GM21390 (cell line): Measurements from ENCODE around the gene TMEM259.

Experiments
- ATAC-seq: cut with Tn5 transposase; IDR thresholded peaks from one replicate; pipeline ENCODE4 v1.9.1; 2021; ENCODE audit not compliant: unreplicated experiment

The TMEM259 gene

DNA sequence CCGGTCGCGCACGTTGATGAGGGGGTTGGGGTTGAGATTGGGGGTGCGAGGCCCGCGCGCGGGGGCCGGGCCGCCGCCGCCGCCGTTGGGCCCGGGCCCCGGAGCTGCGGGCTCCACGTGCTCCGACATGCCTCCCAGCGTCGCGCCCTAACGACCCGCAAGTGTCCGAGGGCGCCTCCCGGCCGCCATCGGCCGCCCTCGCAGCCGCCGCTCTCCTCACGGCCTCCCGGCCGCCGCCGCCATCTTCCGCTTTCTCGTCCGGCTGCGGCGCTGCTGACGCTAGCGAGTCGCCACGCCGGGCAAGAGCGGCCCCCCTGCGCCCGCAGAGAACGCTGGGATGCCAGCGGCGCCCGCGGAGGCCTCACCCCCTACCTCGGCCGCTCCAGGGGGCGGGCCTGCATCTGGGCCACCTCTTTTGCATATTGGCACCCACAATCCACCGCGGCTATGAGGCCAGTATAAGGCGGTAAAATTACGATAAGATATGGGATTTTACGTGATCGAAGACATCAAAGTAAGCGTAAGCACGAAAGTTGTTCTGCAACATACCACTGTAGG is at the start of gene TMEM259:
Gene TMEM259 (minus strand): TSS at position 256 of the 558 bp plus-strand sequence. CDS start 127 bp downstream, at position 129.
- peak; percentile 64 for ATAC-seq

DNA sequence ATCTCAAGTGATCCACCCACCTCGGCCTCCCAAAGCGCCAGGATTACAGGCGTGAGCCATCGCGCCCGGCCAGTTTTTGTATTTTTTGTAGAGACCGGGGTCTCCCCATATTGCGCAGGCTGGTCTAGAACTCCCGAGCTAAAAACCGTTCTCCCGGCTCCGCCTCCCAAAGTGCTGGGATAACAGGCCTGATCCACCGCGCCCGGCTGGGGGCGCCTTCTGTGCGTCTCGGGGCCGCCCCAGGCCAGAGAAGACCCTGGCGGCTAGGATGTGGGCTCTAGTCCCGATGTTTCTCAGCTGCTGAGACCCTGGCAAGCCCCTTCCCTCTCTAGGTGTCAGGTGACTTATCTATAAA is 49.6 kb upstream of the TMEM259 start:
- ATAC-seq, result no peak

DNA sequence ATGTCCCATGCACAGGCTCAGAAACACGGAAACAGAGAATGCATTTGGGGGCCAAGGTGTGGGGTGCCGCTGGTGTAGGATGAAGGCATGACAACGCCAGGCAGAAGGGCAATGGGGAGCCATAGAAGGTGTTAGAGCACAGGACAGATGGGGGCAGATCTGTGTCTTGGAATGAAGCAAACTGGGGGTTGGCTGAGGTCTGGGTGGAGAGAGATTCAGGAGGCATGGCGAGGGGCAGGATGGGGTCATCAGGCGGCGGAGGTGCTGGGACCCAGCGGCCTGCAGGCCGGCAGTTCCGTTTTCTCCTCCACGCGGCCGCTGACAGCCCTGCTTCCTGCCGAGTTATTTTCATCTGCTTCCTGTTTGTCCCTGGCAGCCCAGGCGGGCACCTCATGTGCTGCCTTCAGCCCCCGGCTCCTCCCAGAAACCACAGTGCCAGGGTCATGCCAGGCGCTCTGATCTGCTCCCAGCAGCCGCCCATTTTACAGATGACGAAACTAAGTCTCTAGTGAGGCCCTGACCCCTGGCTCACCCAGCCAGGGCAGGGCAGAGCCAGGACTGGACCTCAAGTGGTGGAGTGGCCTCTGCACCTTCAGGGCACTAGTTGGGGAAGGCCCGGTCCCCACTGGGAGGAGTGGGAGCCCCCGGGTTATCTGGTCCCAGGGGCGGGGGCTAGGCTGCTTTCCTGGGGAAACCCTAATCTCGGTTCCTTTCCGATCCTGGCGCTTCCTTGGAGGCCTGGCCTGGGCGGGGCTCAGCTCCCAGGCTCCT is 48.3 kb upstream of the TMEM259 start:
- ATAC-seq, result no peak

DNA sequence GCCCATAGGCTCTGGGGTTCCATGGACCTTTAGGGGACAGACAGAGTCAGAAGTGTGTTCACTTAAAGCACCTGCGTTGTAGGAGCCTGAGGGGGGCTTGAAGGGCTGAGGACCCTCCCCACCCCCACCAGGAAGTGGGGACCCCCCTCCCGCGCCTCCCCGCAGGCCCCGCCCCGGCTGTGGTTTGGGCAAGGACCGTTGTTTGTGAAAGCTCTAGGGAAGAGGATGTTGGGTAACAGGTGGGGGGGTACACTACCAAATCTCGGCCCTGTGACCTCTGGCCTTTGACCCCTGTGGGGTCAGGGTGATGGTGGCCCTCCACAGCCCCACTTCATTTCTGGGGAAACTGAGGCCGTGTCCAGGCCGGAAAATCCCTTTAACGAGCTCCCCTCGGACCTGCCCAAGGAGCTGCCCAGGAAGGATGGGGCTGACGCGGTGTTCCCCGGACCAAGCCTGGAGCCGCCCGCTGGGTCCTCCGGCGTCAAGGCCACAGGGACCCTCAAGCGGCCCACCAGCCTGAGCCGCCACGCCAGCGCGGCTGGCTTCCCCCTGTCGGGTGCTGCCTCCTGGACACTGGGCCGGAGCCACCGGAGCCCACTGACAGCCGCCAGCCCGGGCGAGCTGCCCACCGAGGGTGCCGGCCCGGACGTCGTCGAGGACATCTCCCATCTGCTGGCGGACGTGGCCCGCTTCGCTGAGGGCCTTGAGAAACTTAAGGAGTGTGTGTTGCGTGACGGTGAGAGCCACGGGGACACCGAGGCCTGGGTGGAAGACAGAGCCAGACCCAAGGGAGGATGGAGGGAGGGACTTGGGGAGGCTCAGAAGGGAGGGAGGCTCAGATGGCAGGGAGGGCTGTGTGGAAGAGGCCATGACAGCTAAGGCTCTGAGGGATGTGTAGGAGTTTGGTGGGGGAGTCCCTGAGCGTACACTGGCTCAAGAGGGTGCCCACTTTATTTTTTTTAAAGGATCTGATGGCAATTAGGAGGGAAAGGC is 47.4 kb upstream of the TMEM259 start:
- ATAC-seq, result no peak

DNA sequence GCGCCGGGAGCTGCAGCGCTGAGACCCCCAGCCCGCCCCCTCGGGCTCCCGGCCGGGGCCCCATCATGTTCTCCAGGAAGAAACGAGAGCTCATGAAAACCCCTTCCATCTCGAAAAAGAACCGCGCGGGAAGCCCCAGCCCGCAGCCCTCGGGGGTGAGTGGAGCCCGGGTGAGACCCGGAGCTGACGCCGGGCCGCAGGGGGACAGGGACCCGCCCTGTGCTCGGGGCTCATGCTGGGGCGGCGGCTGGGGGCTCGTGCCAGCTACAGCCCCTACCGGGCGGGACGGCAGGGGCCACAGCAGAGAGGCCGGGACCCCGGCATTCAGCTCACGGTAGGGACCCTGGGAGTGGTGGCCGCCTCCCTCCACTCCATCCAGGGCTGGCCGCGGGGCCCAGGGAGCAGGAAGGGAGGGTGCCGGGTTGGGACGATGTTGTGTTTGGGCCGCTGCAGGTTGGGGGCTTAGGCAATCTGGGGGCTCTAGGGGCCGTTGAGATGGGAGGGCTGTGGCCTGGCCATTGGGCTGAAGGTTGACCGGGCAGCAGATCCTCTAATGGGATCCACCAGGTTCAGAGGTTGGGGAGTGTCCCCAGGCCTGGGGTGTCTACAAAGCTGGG is 46.5 kb upstream of the TMEM259 start:
- no peak for ATAC-seq

DNA sequence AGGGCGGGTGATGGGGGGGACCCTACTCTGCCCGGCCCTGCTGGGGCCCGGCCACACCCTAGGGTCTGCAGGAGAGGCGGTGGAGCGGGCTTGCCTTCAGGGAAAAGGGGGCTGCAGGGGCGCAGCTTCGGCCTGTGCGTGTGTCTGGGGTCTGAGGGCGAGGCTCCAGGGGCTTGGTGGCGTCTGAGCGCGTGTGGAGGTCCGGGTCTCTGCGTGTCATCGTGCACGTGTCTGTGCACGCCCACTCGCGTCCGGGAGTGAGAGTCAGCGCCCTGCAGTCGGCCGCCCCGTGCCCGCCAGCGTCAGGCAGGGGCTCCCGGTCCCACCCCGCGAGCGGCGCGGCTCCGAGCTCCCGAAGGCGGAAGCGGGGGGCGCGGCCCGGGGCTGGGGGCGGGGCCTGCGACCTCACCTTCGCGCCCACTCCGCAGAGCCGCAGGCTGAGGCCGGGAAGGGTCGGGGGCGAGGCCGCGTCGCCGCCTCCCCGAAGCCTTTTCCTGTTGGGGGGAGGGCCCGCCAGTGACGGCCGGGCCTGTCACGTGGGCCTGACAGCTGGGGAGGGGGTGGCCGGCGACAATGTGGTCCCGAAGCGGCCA is 45.9 kb upstream of the TMEM259 start, which contains the start of gene ARHGAP45:
Gene ARHGAP45 (plus strand): TSS at position 420 of the 593 bp plus-strand sequence. CDS start 239 bp downstream, outside the sequence.
- no peak for ATAC-seq

DNA sequence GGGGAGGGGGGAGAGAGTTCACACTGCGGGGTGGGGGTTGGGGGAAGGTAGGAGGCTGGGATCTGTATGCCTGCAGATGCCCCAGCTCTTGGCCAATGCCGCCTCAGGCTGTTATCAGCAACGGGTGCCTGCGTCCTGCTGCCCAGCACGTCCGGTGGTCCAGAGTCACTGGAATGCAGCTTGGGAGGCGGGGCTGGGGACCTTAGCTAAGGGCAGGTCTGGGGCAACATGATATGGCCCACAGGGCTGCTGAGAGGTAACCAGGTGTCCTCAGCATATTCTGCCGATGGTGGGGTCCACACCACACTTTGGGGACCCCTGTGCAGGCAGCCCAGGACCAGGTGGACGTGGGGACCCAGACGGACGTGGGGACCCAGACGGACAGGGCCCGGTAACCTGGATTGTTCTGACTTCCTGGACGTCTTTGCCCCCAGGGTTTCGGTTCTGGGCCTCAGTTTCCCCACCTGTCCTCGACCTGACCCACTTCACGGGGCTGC is 45.4 kb upstream of the TMEM259 start:
- no peak for ATAC-seq

DNA sequence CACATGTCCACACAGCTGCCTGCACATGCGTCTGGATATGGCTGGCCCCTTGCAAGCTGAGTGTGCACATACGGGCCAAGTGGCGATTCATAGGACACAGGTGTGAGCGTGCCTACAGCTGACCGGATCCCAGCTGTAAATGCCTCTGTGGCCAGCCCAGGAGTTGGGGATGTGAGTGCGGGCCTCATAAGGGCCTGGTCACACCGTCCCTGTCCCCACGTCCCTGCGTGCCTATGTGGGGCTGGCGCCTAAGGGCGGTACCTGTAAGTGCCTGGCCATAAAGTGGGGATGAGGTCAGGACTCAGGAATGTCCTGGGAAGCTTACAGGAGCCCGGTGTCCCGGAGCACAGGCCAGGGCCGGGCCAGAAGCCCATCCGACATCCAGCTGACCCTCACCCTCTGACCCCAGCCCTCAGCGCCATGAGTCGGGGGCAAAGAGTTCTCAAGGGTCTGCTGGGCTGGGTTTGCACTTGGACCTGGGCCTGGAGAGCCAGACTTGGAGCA is 44.7 kb upstream of the TMEM259 start:
- ATAC-seq, result no peak

DNA sequence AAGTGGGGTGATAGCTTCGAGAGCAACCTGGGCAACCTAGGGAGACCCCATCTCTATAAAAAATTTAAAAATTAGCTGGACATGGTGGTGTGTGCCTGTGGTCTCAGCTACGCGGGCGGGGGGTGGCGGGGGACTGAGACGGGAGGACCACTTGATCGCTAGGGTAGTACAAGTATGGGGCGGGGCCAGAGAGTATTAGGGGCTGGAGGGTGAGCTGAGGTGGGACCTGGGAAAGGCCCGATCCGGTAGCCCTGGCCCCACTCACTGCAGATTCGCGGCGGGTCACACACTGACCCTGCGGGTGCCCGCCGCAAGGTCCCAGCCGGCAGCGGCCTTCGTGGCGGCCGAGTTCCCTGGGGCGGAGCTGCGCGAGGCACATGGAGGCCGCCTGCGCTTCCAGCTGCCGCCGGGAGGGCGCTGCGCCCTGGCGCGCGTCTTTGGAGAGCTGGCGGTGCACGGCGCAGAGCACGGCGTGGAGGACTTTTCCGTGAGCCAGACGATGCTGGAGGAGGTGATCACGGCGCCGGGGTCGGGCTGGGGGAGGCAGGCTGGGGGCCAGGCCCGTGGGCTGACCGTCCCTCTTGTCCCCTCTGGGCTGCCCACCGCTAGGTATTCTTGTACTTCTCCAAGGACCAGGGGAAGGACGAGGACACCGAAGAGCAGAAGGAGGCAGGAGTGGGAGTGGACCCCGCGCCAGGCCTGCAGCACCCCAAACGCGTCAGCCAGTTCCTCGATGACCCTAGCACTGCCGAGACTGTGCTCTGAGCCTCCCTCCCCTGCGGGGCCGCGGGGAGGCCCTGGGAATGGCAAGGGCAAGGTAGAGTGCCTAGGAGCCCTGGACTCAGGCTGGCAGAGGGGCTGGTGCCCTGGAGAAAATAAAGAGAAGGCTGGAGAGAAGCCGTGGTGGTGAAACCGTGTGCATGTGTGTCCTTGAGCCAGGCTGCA is 44.0 kb upstream of the TMEM259 start:
- ATAC-seq, result no peak

DNA sequence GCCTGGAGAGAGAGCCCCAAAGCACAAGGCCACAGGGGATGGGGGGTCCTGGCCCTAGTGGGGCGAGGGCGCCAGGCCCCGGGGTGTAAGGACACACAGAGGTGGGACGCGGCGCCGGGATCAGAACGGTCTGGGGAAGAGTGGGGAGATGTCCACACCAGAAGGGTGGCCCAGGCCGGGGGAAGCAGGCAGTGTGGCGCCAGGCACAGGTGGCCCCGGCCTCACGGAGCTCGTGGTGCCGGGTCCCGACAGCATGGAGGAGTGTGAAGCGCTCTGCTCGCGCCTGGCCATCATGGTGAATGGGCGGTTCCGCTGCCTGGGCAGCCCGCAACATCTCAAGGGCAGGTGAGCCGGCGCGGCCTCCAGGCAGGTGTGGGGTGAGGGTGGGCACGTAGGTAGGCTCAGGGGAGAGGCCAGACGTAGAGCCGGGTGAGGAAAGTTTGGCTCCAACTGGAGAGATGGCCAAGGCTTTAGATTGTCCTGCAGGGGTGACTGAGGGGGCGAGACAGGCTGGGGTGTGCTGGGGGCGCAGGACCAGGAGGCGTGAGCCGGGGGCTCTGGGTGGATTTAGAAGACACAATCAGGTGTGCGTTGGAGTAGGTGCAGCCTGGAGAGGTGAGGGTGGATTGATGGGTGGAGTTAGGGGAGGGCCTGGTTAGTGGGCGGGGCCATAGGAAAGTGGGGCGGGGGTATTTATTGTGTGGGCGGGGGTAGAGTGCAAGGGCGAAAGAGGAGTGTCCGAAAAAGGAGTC is 43.2 kb upstream of the TMEM259 start:
- ATAC-seq, result no peak

DNA sequence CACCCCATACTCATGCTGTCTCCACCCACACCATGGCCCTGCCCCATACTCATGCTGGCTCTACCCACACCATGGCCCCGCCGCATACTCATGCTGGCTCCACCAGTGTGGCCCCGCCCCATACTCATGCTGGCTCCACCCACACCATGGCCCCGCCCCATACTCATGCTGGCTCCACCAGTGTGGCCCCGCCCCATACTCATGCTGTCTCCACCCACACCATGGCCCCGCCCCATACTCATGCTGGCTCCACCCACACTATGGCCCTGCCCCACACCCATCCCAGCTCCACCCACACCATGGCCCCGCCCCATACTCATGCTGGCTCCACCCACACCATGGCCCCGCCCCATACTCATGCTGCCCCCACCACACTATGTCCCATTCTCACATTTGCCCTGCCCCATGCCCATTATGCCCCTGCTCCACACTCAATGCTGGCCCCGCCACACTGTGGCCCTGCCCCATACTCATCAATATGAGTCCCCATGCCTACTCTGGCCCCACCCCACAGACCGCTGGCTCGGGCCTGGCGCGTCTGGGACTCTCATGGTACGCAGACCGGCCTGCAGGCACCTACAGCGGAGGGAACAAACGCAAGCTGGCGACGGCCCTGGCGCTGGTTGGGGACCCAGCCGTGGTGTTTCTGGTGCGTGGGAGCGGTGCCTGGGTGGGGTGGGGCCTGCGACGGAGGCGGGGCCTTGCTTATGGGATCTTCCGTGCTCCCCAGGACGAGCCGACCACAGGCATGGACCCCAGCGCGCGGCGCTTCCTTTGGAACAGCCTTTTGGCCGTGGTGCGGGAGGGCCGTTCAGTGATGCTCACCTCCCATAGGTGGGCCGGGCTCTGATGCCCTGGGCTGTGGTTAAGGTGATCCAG is 42.3 kb upstream of the TMEM259 start:
- no peak for ATAC-seq

DNA sequence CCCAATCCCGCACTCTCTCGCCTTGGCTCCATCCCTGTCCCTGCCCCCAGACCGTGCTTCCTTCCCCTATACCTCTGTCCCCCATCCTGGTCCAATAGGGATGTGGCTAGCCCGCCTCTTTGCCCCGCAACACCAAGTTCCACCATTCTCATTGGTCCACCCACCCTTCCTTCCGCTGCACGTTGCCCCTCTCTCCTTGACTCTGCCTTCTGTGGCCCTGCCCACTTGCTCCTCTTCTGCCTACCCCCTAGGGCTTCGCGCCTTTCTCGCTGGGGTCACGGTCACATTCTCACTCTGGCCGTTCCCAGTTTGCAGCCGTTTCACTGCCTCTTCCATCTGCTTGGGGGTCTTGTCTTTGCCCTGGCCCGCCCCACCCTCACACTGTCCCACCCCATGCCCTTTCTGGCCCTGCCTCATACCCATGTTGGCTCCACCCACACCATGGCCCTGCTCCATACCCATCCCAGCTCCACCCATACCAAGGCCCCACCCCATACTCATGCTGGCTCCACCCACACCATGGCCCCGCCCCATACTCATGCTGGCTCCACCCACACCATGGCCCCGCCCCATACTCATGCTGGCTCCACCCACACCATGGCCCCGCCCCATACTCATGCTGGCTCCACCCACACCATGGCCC is 41.6 kb upstream of the TMEM259 start:
- no peak for ATAC-seq

DNA sequence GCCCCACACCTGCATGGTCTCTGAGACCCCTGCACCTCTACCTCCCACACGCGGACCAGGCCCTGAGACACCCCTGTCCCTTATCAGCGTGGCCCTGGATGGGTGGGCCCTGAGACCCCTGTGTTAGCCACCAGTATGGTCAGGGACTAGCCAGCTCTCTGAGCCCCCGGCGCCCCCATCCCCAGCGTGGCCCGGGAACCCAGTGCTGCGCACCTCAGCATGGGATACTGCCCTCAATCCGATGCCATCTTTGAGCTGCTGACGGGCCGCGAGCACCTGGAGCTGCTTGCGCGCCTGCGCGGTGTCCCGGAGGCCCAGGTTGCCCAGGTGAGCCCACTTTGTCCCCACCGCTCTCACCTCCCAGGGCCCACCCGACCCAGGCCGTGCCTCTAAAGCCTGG is 41.1 kb upstream of the TMEM259 start:
- ATAC-seq, result no peak

DNA sequence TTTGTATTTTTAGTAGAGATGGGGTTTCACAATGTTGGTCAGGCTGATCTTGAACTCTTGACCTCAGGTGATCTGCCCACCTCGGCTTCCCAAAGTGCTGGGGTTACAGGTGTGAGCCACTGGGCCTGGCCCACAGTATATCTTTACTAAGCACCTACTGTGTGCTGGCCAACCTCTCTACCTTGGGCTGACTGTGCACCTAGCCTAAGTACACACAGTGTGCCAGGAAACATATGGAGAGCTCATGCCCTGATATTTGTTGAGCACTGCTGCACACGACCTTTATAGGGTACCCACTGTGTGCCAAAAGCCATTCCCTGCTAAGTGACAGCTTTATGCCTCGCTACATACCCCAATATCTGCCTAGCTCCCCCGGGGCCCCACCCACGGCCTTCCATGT is 39.8 kb upstream of the TMEM259 start:
- ATAC-seq, result no peak

DNA sequence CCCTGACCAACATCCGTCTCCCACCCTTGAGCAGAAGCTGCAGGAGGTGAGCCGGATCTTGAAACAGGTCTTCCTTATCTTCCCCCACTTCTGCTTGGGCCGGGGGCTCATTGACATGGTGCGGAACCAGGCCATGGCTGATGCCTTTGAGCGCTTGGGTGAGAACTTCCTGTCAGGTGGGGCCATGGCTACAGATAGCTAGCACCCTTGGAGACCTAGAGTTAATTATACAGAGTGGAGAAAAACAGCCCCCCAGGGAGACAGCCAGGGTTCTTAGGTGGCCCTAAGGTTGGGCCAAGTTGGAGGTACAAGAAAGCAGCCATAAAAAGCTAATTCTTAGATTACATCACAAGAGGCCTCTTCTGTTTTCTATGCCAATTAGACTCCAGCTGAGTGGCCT is 37.2 kb upstream of the TMEM259 start:
- no peak for ATAC-seq

DNA sequence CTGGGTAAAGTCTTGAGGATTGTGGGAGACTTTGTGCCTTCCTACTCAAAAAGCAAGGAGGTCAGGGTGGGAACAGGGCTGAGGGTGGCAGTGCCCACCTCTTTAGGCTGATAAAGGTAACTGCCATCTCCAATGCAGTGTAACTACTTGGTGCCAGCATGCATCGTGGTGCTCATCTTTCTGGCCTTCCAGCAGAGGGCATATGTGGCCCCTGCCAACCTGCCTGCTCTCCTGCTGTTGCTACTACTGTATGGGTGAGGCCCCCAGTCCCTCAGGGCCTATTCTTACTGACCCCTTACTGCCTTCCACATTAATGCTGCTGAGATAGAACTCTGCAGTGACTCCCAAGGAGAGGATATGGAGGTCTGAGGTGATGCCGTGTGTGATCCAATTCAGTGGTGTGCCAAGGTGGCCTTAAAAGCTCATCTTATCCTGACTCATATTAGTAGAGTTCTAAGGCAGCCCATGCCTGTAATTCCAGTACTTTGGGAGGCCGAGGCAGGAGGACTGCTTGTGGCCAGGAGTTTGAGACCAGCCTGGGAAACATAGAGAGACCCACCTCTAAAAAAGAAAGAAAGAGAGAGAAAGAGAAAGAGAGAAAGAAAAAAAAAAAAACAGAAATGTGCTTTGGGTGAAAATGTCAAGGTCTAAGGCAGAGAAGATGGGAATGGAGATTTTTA is 36.4 kb upstream of the TMEM259 start:
- ATAC-seq, result no peak
